Endothelial cell of umbilical vein (primary cell): ENCODE data around the gene IPO13. TPM values are rescaled to one million over a fixed set of nuclear protein-coding genes. Genes with fewer than 3 reads are reported as not detected.
A peak's percentile ranks its signal among the peaks of the same experiment; 100 is the strongest.

Source experiments
- BruUV-seq: library from RNA; stranded (reverse); fragments of 400-500 nt; replicated peaks from 2 replicates; lab custom pipeline; 2021; lab: Mats Ljungman, UMichigan
- CTCF ChIA-PET: fragments of 300-600, 350-600 bp; sonication (Branson Sonifier 250); formaldehyde crosslinking; loops from one replicate; lab custom pipeline; 2021; ENCODE audit warnings: antibody characterized with exemption, inconsistent platforms; lab: Charles Lee
- POLR2A ChIA-PET: fragments of 300-600, 350-600 bp; sonication (Branson Sonifier 250); formaldehyde crosslinking; loops from one replicate; lab custom pipeline; 2021; ENCODE audit warnings: antibody characterized with exemption, inconsistent platforms; lab: Charles Lee
- DNase-seq: peaks from one replicate; pipeline ENCODE4 v3.0.0-alpha.2; 2011; ENCODE audit warnings: low read depth, low spot score
- FAIRE-seq: peaks from 2 replicates; lab custom pipeline; 2011; peaks lifted over from hg19 to GRCh38; lab: Jason Lieb, UNC
- H2AFZ ChIP-seq: 2 replicates; pipeline ENCODE4 v1.6.0; 2012; ENCODE audit warnings: low read depth, low read length, control low read depth, inconsistent platforms
- H3K27ac ChIP-seq: 2 replicates; pipeline ENCODE4 v1.5.1; 2011; ENCODE audit warnings: low read depth, mild to moderate bottlenecking, control low read depth, low read length, moderate library complexity; ENCODE audit not compliant: insufficient read depth
- H3K27me3 ChIP-seq, 2 experiments: 2 replicates each; pipeline versions ENCODE4 v1.6.0 to v1.6.1; 2011; ENCODE audit warnings: low read length in 2 of 2, mixed read lengths in 1 of 2; ENCODE audit not compliant: control insufficient read depth in 2 of 2, insufficient read depth in 2 of 2
- H3K36me3 ChIP-seq, 2 experiments: 2 replicates in 1 of 2; 3 replicates in 1 of 2; pipeline ENCODE4 v1.5.1; 2011; ENCODE audit warnings: low read length in 2 of 2, mild to moderate bottlenecking in 1 of 2, moderate library complexity in 1 of 2; ENCODE audit not compliant: control insufficient read depth in 2 of 2, insufficient read depth in 2 of 2; ENCODE audit errors: extremely low read depth in 1 of 2
- H3K4me1 ChIP-seq: 3 replicates; pipeline ENCODE4 v1.5.1; 2011; ENCODE audit warnings: mild to moderate bottlenecking, low read length; ENCODE audit not compliant: control insufficient read depth, insufficient read depth; ENCODE audit errors: extremely low read depth
- H3K4me2 ChIP-seq: 2 replicates; pipeline ENCODE4 v1.6.1; 2011; ENCODE audit warnings: low read length, control low read depth, mixed read lengths; ENCODE audit not compliant: insufficient read depth
- H3K4me3 ChIP-seq, 3 experiments: fragments of 200-600 bp in 1 of 3; sonication (generic), shearing (Covaris generic) in 1 of 3; replicated peaks in 1 of 3; 2 replicates each; pipeline ENCODE4 v1.5.1; 2011 to 2016; ENCODE audit warnings: control low read depth in 3 of 3, low read length in 3 of 3, mild to moderate bottlenecking in 2 of 3, inconsistent platforms in 1 of 3, low read depth in 1 of 3, moderate library complexity in 1 of 3; ENCODE audit not compliant: insufficient read depth in 1 of 3
- H3K79me2 ChIP-seq: 2 replicates; pipeline ENCODE4 v1.6.0; 2012; ENCODE audit warnings: low read length, inconsistent platforms; ENCODE audit not compliant: control insufficient read depth, insufficient read depth
- H3K9ac ChIP-seq: replicated peaks from 2 replicates; pipeline ENCODE3; 2011; ENCODE audit warnings: low read length, control low read depth; ENCODE audit not compliant: insufficient read depth; ENCODE audit errors: extremely low read depth
- H3K9me1 ChIP-seq: replicated peaks from 3 replicates; pipeline ENCODE4 v1.6.0; 2011; ENCODE audit warnings: mild to moderate bottlenecking, low read length; ENCODE audit not compliant: control insufficient read depth, insufficient read depth; ENCODE audit errors: extremely low read depth
- H3K9me3 ChIP-seq: replicated peaks from 2 replicates; pipeline ENCODE4 v1.5.1; 2012; ENCODE audit warnings: low read length, inconsistent platforms; ENCODE audit not compliant: control insufficient read depth, insufficient read depth
- H4K20me1 ChIP-seq: replicated peaks from 2 replicates; pipeline ENCODE3; 2011; ENCODE audit warnings: mild to moderate bottlenecking, low read length; ENCODE audit not compliant: control insufficient read depth, insufficient read depth; ENCODE audit errors: extremely low read depth
- EZH2 ChIP-seq: IDR thresholded peaks from 2 replicates; pipeline ENCODE4 v1.6.1; 2012; ENCODE audit warnings: borderline replicate concordance, low read depth, mild to moderate bottlenecking, moderate library complexity, low read length, inconsistent platforms; ENCODE audit not compliant: severe bottlenecking
- FOS ChIP-seq: IDR thresholded peaks from 2 replicates; pipeline ENCODE4 v1.6.1; 2011; ENCODE audit warnings: mild to moderate bottlenecking, low read length, moderate library complexity, borderline replicate concordance; ENCODE audit not compliant: insufficient read depth
- GATA2 ChIP-seq: IDR thresholded peaks from 2 replicates; pipeline ENCODE4 v1.7.0; 2011; ENCODE audit warnings: low read depth, mild to moderate bottlenecking, moderate library complexity, mixed read lengths, low read length; ENCODE audit not compliant: insufficient read length, insufficient read depth
- JUN ChIP-seq: IDR thresholded peaks from 2 replicates; pipeline ENCODE4 v1.6.1; 2011; ENCODE audit warnings: borderline replicate concordance, low read depth; ENCODE audit not compliant: insufficient read length, insufficient read depth
- MAX ChIP-seq: IDR thresholded peaks from 2 replicates; pipeline ENCODE4 v1.6.1; 2011; ENCODE audit not compliant: insufficient read depth, insufficient read length
- MYC ChIP-seq: IDR thresholded peaks from one replicate; pipeline ENCODE4 v1.6.1; 2011; ENCODE audit warnings: mild to moderate bottlenecking, low read depth, low read length
- POLR2A ChIP-seq: IDR thresholded peaks from 2 replicates; pipeline ENCODE4 v1.6.1; 2012; ENCODE audit warnings: low read depth, mild to moderate bottlenecking, control low read depth, low read length
- POLR2AphosphoS5 ChIP-seq: IDR thresholded peaks from 2 replicates; pipeline ENCODE4 v1.6.1; 2012; ENCODE audit warnings: low read depth, mild to moderate bottlenecking, control low read depth, low read length, moderate library complexity; ENCODE audit not compliant: insufficient read depth
- dilution Hi-C: fragments of 300-500 bp; cut with MboI; formaldehyde crosslinking; loops from one replicate; pipeline ENCODE4 v1.15.0; 2019; ENCODE audit warnings: low sequenced_read_pairs; ENCODE audit not compliant: extremely low pct_ligation_motif_present
- intact Hi-C: fragments of 100-400 bp; cut with micrococcal nuclease; formaldehyde crosslinking; loops from one replicate; pipeline ENCODE4 v1.10.0; 2022
- polyA plus RNA-seq, 4 experiments: library from polyadenylated mRNA; depleted of rRNA in 3 of 4; stranded (reverse) in 3 of 4; unstranded in 1 of 4; fragments of >200 nt; gene quantifications; 2 replicates each; pipeline versions ENCODE4 v1.2.1 to v1.2.3, GENCODE V29; 2011 to 2012; ENCODE audit warnings: missing spikeins in 1 of 4
- total RNA-seq: library from RNA; stranded (reverse); gene quantifications from 2 replicates; pipeline ENCODE4 v1.2.3, GENCODE V29; 2021

The IPO13 gene
- total and polyA plus RNA-seq, 2 donors (not counting 3 experiments of a cell fraction or from before 2014, with no cell fraction given) = 28.9 to 29.3 TPM

- no peaks in the 10 kb centered on the region for H3K9me1 ChIP-seq
- TF ChIP-seq FOS (peak; percentile 46), GATA2 (no peak)
- no peak for FAIRE-seq
- H3K79me2 ChIP-seq = peaks cover 5% of the 10 kb centered on the region
- H4K20me1 ChIP-seq = no peaks in the 10 kb centered on the region
- H3K4me2 ChIP-seq = no peak overlapping the region
- no peak overlapping the region for H2AFZ ChIP-seq
- H3K9me3 ChIP-seq = no peaks in the 10 kb centered on the region
- H3K4me1 ChIP-seq = peaks cover 11% of the 10 kb centered on the region
- CTCF ChIA-PET = interaction anchor here (1.0 to 6.9 kb wide), 2 partner anchors 8 to 187 kb away, joined by 3 to 69 read pairs; no protein-coding TSS in a partner anchor
- dilution Hi-C loops (no loop called here), intact Hi-C loops (no loop called here)
- H3K27me3 ChIP-seq = no peaks in the 10 kb centered on the region
- no peak overlapping the region for H3K9ac ChIP-seq
- BruUV-seq = no TSS peak
- POLR2A ChIA-PET = no interaction called here
- no peak overlapping the region for H3K27ac ChIP-seq
- peaks cover 0 to 6% of the 10 kb centered on the region in 2 experiments for H3K36me3 ChIP-seq
- no peak overlapping the region for H3K4me3 ChIP-seq
- DNase-seq = no peak
These were observed 4.6 kb downstream of the IPO13 start for GRCh38 chr1:43951021-43951985.

GRCh38 chr1:43952731-43953346 is 6.1 kb downstream of the IPO13 start:
- no peak overlapping the region for H2AFZ ChIP-seq
- no peaks in the 10 kb centered on the region for H3K79me2 ChIP-seq
- ChIA-PET CTCF (interaction anchor here (1.7 kb wide), 1 partner anchor 95 kb away, joined by 4 read pairs; no protein-coding TSS in a partner anchor), POLR2A (no interaction called here)
- H3K4me3 ChIP-seq = no peak overlapping the region
- TF ChIP-seq EZH2 (no peak), POLR2AphosphoS5 (no peak), GATA2 (no peak), FOS (no peak), JUN (no peak), MAX (no peak), MYC (no peak), POLR2A (no peak)
- H3K9me1 ChIP-seq = no peaks in the 10 kb centered on the region
- no peaks in the 10 kb centered on the region for H4K20me1 ChIP-seq
- FAIRE-seq (no peak), DNase-seq (no peak)
- H3K36me3 ChIP-seq = peaks cover 3 to 19% of the 10 kb centered on the region in 2 experiments
- no peaks in the 10 kb centered on the region for H3K9me3 ChIP-seq
- dilution Hi-C loops = no loop called here
- no peak overlapping the region for H3K4me2 ChIP-seq
- no peak overlapping the region for H3K9ac ChIP-seq
- H3K27ac ChIP-seq = no peak overlapping the region
- H3K4me1 ChIP-seq = peaks cover 7% of the 10 kb centered on the region
- no TSS peak for BruUV-seq
- no peaks in the 10 kb centered on the region for H3K27me3 ChIP-seq
- intact Hi-C loops = no loop called here
